GM12891 (cell line): ENCODE measurements around the gene ARHGAP21.

ENCODE experiments used
- POLR2A ChIP-seq: IDR thresholded peaks from 2 replicates; pipeline ENCODE4 v1.6.1; 2011; ENCODE audit warnings: low read depth, low read length, control low read depth
- POU2F2 ChIP-seq: IDR thresholded peaks from 2 replicates; pipeline ENCODE4 v1.6.1; 2011; ENCODE audit warnings: low read depth, mild to moderate bottlenecking, control low read depth, low read length, moderate library complexity

- TF ChIP-seq POLR2A: no peak
- TF ChIP-seq POU2F2: no peak
Observed at GRCh38 chr10:24597426-24597825, 126.3 kb downstream of the ARHGAP21 start.
